ENCODE data around the gene BNIPL.

The BNIPL gene

GRCh38 chr1:151002611-151003010, 33.8 kb upstream of the BNIPL start:
- ATAC-seq (replicated peaks; ENCODE audit: extremely low read depth, poor library complexity, severe bottlenecking) (no peak), DNase-seq (ENCODE audit: low spot score in 2 of 2) (no peak)
- Mint-ChIP-seq H3K4me3 (no peak overlapping the region), H3K36me3 (ENCODE audit: insufficient read depth) (peaks cover 5% of the 10 kb centered on the region), H3K4me1 (peaks cover 33% of the 10 kb centered on the region), H3K27ac (ENCODE audit: low read depth) (no peak overlapping the region), H3K9me3 (no peaks in the 10 kb centered on the region), H3K27me3 (peaks cover 10% of the 10 kb centered on the region)

- no peak for DNase-seq (ENCODE audit: low spot score in 2 of 2)
- peaks cover 10% of the 10 kb centered on the region for H3K36me3 Mint-ChIP-seq (ENCODE audit: insufficient read depth)
- ATAC-seq (replicated peaks; ENCODE audit: extremely low read depth, poor library complexity, severe bottlenecking) = no peak
- H3K9me3 Mint-ChIP-seq = no peaks in the 10 kb centered on the region
- no peak overlapping the region for H3K4me3 Mint-ChIP-seq
- H3K27ac Mint-ChIP-seq (ENCODE audit: low read depth) = peak overlapping the region; percentile 13
- peaks cover 10% of the 10 kb centered on the region for H3K27me3 Mint-ChIP-seq
- peaks cover 37% of the 10 kb centered on the region for H3K4me1 Mint-ChIP-seq
Observed at GRCh38 chr1:151003180-151003579, 33.2 kb upstream of the BNIPL start.

- H3K36me3 Mint-ChIP-seq (ENCODE audit: insufficient read depth) = peaks cover 15% of the 10 kb centered on the region
- no peaks in the 10 kb centered on the region for H3K9me3 Mint-ChIP-seq
- peak overlapping the region; percentile 97 for H3K27ac Mint-ChIP-seq (ENCODE audit: low read depth)
- H3K4me1 Mint-ChIP-seq = peaks cover 54% of the 10 kb centered on the region
- no peak for DNase-seq (ENCODE audit: low spot score in 2 of 2)
- ATAC-seq (replicated peaks; ENCODE audit: extremely low read depth, poor library complexity, severe bottlenecking) = no peak
- peak overlapping the region; percentile 93 for H3K4me3 Mint-ChIP-seq
- peaks cover 2% of the 10 kb centered on the region for H3K27me3 Mint-ChIP-seq
Observed at GRCh38 chr1:151005729-151006319, 30.6 kb upstream of the BNIPL start.

- DNase-seq (ENCODE audit: low spot score in 2 of 2) (no peak), ATAC-seq (replicated peaks; ENCODE audit: extremely low read depth, poor library complexity, severe bottlenecking) (no peak)
- H3K27ac Mint-ChIP-seq (ENCODE audit: low read depth) = peak within 1 kb of the TSS; percentile 97
- peaks cover 15% of the 10 kb centered on the region for H3K36me3 Mint-ChIP-seq (ENCODE audit: insufficient read depth)
- no peaks in the 10 kb centered on the region for H3K9me3 Mint-ChIP-seq
- H3K4me3 Mint-ChIP-seq = peak within 1 kb of the TSS; percentile 93
- peaks cover 59% of the 10 kb centered on the region for H3K4me1 Mint-ChIP-seq
- H3K27me3 Mint-ChIP-seq = no peaks in the 10 kb centered on the region
Observed at GRCh38 chr1:151006327-151007052, 29.9 kb upstream of the BNIPL start, which contains the start of gene MINDY1. TSS of gene MINDY1 (minus strand) at chr1:151006902. CDS start at chr1:151002617, 4,285 bp downstream.

GRCh38 chr1:151007853-151008243, 28.5 kb upstream of the BNIPL start:
- DNase-seq (ENCODE audit: low spot score in 2 of 2) = no peak
- Mint-ChIP-seq H3K4me3 (peak overlapping the region; percentile 93), H3K27ac (ENCODE audit: low read depth) (peak overlapping the region; percentile 97), H3K36me3 (ENCODE audit: insufficient read depth) (peaks cover 15% of the 10 kb centered on the region), H3K9me3 (no peaks in the 10 kb centered on the region), H3K4me1 (peaks cover 61% of the 10 kb centered on the region), H3K27me3 (no peaks in the 10 kb centered on the region)
- ATAC-seq (replicated peaks; ENCODE audit: extremely low read depth, poor library complexity, severe bottlenecking) = no peak

- Mint-ChIP-seq H3K36me3 (ENCODE audit: insufficient read depth) (peaks cover 15% of the 10 kb centered on the region), H3K4me3 (peak within 1 kb of the TSS; percentile 93), H3K27ac (ENCODE audit: low read depth) (peak within 1 kb of the TSS; percentile 97), H3K4me1 (peaks cover 64% of the 10 kb centered on the region), H3K9me3 (no peaks in the 10 kb centered on the region), H3K27me3 (no peaks in the 10 kb centered on the region)
- DNase-seq (ENCODE audit: low spot score in 2 of 2) = peak; percentile 87 to 94
- peak; percentile 88 for ATAC-seq (replicated peaks; ENCODE audit: extremely low read depth, poor library complexity, severe bottlenecking)
Observed at GRCh38 chr1:151008244-151009205, 27.9 kb upstream of the BNIPL start, which contains the start of gene PRUNE1. TSS of gene PRUNE1 (plus strand) at chr1:151008449. CDS start at chr1:151008633, 184 bp downstream.

- peak overlapping the region; percentile 97 for H3K27ac Mint-ChIP-seq (ENCODE audit: low read depth)
- H3K27me3 Mint-ChIP-seq = no peaks in the 10 kb centered on the region
- H3K9me3 Mint-ChIP-seq = no peaks in the 10 kb centered on the region
- H3K4me1 Mint-ChIP-seq = peaks cover 67% of the 10 kb centered on the region
- DNase-seq (ENCODE audit: low spot score in 2 of 2) (no peak), ATAC-seq (replicated peaks; ENCODE audit: extremely low read depth, poor library complexity, severe bottlenecking) (no peak)
- peaks cover 16% of the 10 kb centered on the region for H3K36me3 Mint-ChIP-seq (ENCODE audit: insufficient read depth)
- peak overlapping the region; percentile 93 for H3K4me3 Mint-ChIP-seq
Observed at GRCh38 chr1:151009206-151009587, 27.2 kb upstream of the BNIPL start.

GRCh38 chr1:151009674-151010345, 26.6 kb upstream of the BNIPL start:
- Mint-ChIP-seq H3K27ac (ENCODE audit: low read depth) (no peak overlapping the region), H3K36me3 (ENCODE audit: insufficient read depth) (peaks cover 16% of the 10 kb centered on the region), H3K4me3 (peak overlapping the region; percentile 93), H3K27me3 (no peaks in the 10 kb centered on the region), H3K9me3 (no peaks in the 10 kb centered on the region), H3K4me1 (peaks cover 67% of the 10 kb centered on the region)
- no peak for ATAC-seq (replicated peaks; ENCODE audit: extremely low read depth, poor library complexity, severe bottlenecking)
- no peak for DNase-seq (ENCODE audit: low spot score in 2 of 2)

GRCh38 chr1:151010346-151010726, 26.1 kb upstream of the BNIPL start:
- Mint-ChIP-seq H3K36me3 (ENCODE audit: insufficient read depth) (peaks cover 16% of the 10 kb centered on the region), H3K9me3 (no peaks in the 10 kb centered on the region), H3K27me3 (no peaks in the 10 kb centered on the region), H3K27ac (ENCODE audit: low read depth) (no peak overlapping the region), H3K4me3 (no peak overlapping the region), H3K4me1 (peaks cover 65% of the 10 kb centered on the region)
- no peak for DNase-seq (ENCODE audit: low spot score in 2 of 2)
- no peak for ATAC-seq (replicated peaks; ENCODE audit: extremely low read depth, poor library complexity, severe bottlenecking)

- DNase-seq (ENCODE audit: low spot score in 2 of 2) = no peak
- no peak overlapping the region for H3K27ac Mint-ChIP-seq (ENCODE audit: low read depth)
- H3K4me1 Mint-ChIP-seq = peaks cover 55% of the 10 kb centered on the region
- H3K27me3 Mint-ChIP-seq = no peaks in the 10 kb centered on the region
- ATAC-seq (replicated peaks; ENCODE audit: extremely low read depth, poor library complexity, severe bottlenecking) = no peak
- no peak overlapping the region for H3K4me3 Mint-ChIP-seq
- peaks cover 16% of the 10 kb centered on the region for H3K36me3 Mint-ChIP-seq (ENCODE audit: insufficient read depth)
- H3K9me3 Mint-ChIP-seq = no peaks in the 10 kb centered on the region
Observed at GRCh38 chr1:151011154-151011850, 25.1 kb upstream of the BNIPL start.

GRCh38 chr1:151012684-151013471, 23.5 kb upstream of the BNIPL start:
- ATAC-seq (replicated peaks; ENCODE audit: extremely low read depth, poor library complexity, severe bottlenecking) = no peak
- Mint-ChIP-seq H3K27ac (ENCODE audit: low read depth) (no peak overlapping the region), H3K4me3 (no peak overlapping the region), H3K4me1 (peaks cover 40% of the 10 kb centered on the region), H3K9me3 (no peaks in the 10 kb centered on the region), H3K27me3 (no peaks in the 10 kb centered on the region), H3K36me3 (ENCODE audit: insufficient read depth) (peaks cover 11% of the 10 kb centered on the region)
- no peak for DNase-seq (ENCODE audit: low spot score in 2 of 2)

Measured in central memory CD8-positive, alpha-beta T cell (primary cell).